H7 (cell line): ENCODE results near the gene SPRED1. TPM values are rescaled to one million over a fixed set of nuclear protein-coding genes. Genes with fewer than 3 reads are reported as not detected.
"Not testable (repeated sequence)": the region's sequence is repeated elsewhere in the genome, so short reads cannot be mapped to it uniquely, and the experiment has no call there.

ENCODE experiments used
- DNase-seq: peaks from one replicate; pipeline ENCODE4 v3.0.0; 2012
- H3K27me3 ChIP-seq: 2 replicates; pipeline ENCODE4 v1.6.0; 2011; ENCODE audit warnings: mild to moderate bottlenecking, low read length; ENCODE audit not compliant: control insufficient read depth, insufficient read depth
- H3K36me3 ChIP-seq: replicated peaks from 2 replicates; pipeline ENCODE4 v1.5.1; 2011; ENCODE audit warnings: low read length; ENCODE audit not compliant: control insufficient read depth, insufficient read depth
- H3K4me3 ChIP-seq: 2 replicates; pipeline ENCODE4 v1.5.1; 2011; ENCODE audit warnings: low read depth, mild to moderate bottlenecking, control low read depth, low read length, moderate library complexity; ENCODE audit not compliant: insufficient read depth
- total RNA-seq: library from RNA; depleted of rRNA; stranded (reverse); fragments of >200 nt; shearing (Covaris generic); gene quantifications from 2 replicates; pipeline ENCODE4 v1.2.3, GENCODE V29; 2014

Gene SPRED1
- total RNA-seq, 1 experiment from 2014 or later, result 27.5 TPM

DNA sequence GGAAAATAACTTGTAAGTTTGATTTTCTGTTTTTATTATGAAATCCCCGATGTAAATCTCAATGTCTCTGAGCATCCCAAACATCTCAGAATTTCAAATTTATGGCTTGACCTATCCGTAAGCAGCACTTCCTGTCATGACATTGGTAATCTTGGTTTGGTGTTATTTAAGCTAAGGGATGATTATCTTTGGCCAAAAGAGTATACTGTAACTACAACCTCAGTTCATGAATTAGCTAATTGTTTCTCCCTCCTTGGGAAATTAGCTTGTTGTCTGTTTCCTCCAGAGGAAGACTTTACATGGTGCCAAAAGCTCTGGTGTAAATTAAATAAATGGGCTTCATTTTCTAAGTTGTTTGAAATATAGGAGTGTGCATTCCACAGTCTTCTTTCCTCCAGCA lies 28.1 kb upstream of the SPRED1 start:
- H3K36me3 ChIP-seq, result no peaks in the 10 kb centered on the region
- H3K27me3 ChIP-seq, result no peaks in the 10 kb centered on the region
- DNase-seq, result no peak
- H3K4me3 ChIP-seq, result no peak overlapping the region

DNA sequence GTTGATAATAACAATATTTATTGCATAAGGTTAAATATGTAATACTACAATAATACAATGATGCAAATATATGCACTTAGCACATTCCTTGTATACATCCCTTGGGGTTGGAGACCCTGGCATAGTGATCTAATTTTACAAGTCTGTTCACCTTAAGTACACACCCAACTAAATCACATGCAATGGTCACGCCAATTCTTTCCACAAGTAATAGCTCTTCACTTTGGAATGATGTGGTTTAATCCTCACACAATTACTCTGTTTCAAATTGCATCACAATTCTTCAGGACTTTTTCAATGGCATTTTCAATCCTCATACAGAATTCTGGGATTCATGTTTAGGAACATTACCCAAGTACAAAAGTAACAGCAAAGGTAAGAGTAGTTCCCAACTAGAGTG lies 27.3 kb upstream of the SPRED1 start:
- H3K36me3 ChIP-seq, result no peaks in the 10 kb centered on the region
- no peak overlapping the region for H3K4me3 ChIP-seq
- H3K27me3 ChIP-seq, result no peaks in the 10 kb centered on the region
- no peak for DNase-seq

DNA sequence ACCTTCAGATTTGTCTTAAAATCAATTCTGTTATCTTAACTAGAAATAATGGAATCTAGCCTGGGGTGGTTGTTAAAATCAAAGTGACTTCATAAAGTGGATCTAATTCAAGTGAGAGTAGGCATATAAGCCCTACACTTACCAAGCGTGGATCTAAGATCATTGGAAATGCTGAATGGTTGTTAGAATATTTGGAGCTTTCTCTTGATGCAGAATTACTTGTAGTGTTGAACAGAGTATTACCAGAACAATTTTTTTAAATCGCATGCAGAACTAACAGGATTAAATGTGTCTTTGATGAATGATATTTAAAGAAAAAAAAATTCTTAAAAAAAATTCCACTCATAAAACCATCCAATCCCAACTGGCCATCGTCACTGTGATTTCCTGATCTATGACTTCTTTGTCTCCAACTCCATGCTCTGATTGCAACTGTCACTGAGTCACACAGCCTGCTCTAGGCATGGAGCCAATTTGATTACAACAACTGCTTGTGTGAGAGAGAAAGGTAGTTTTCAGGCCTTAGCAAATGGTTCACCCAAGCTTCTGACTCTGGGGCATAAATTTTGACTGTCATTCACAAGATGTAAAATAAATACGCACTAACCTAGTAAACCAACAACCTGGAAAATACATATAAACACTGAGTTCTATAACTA lies 25.9 kb upstream of the SPRED1 start:
- DNase-seq, result no peak
- Histone ChIP-seq H3K36me3 (no peaks in the 10 kb centered on the region), H3K27me3 (no peaks in the 10 kb centered on the region), H3K4me3 (no peak overlapping the region)

DNA sequence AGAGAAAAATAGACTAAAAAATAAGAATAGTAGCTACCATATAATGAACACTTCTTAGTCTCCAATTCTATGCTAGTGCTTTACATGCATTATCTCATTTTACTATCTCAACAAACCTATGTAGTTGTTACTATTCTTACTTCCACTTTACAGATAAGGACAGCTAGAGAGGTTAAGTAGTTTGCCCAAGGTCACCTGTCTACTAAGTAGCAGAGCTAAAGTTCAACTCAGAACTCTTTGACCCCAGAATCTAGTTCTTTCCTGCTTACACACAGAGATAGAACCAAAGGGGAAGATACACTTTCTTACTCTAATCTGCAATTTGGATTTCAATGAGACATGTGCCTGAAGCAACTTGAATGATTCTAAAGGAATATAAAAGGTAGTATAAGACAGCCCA lies 24.7 kb upstream of the SPRED1 start:
- DNase-seq, result no peak
- no peaks in the 10 kb centered on the region for H3K27me3 ChIP-seq
- no peak overlapping the region for H3K4me3 ChIP-seq
- no peaks in the 10 kb centered on the region for H3K36me3 ChIP-seq

DNA sequence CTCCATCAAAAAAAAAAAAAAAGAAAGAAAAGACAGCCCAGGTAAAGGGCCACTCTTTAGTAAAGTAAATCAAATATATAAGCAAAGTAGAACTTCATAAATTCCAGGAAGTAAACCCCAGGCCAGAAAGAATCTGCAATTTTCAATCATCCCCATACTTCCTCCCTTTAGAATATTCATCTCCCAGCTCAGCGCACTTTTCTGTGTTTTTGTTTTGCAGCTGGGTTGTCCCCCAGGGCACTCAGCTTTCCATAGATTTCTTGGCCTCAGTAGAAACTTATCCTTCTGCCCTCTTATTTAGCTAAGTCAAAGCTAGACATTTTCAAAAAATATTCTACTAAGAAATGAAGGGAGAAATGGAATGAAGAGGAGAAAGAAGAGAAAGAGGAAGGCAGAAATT lies 24.0 kb upstream of the SPRED1 start:
- Histone ChIP-seq H3K36me3 (no peaks in the 10 kb centered on the region), H3K4me3 (no peak overlapping the region), H3K27me3 (no peaks in the 10 kb centered on the region)
- DNase-seq, result no peak

DNA sequence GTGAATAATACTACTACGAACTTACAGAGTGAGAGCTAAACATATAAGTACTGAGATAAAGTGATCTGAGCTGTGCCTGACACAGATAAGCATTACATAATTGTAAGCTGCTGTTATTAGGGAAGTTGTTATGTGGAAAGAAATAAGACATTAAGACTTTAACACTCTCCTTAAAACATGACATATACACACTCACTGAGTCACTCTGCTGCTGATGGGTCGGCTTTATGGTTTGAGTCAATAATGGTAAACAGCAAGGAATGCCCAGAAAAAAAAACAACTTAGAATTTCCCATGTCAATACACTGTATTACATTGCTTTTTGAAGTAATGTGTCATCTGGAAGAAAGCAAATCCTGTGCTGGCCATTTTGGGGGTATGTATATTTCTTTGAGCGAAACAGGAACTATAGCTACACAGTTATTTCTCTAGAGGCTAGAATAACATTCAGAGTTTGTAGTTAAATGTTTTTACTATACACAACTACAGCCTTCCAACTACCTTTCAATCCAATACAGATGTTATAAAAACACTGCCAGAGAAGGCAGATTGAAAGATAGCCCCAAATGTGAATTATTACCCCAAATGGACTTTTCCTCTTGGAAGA lies 22.8 kb upstream of the SPRED1 start:
- no peaks in the 10 kb centered on the region for H3K27me3 ChIP-seq
- H3K4me3 ChIP-seq, result no peak overlapping the region
- no peaks in the 10 kb centered on the region for H3K36me3 ChIP-seq
- DNase-seq, result no peak

DNA sequence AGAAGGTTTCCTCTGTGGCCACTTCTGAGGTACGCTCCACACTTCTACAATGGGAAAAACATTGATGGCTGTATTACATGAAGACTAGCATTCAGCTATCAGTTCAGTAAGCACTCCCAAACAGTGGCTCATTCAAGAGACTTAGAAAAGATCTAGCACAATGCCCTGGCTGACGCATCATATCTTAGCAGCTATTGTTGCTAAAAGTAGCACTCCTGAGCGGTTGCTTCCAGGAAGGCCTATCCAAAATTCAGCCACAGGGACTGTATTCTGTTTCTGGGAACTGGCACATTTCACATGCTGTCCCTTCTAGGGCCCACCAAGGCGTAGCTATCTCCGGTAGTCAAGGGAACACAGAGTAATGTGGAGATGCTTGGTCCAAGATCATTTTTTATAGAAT lies 21.2 kb upstream of the SPRED1 start:
- Histone ChIP-seq H3K27me3 (no peaks in the 10 kb centered on the region), H3K36me3 (no peaks in the 10 kb centered on the region), H3K4me3 (no peak overlapping the region)
- no peak for DNase-seq

- not testable (repeated sequence) for H3K36me3 ChIP-seq, DNase-seq, H3K27me3 ChIP-seq, H3K4me3 ChIP-seq
These were observed 15.6 kb upstream of the SPRED1 start for GRCh38 chr15:38237021-38237420.

- H3K4me3 ChIP-seq, result no peak overlapping the region
These were observed 14.3 kb upstream of the SPRED1 start for GRCh38 chr15:38238311-38238710.

GRCh38 chr15:38242055-38242454 lies 10.6 kb upstream of the SPRED1 start:
- H3K4me3 ChIP-seq, result no peak overlapping the region
- DNase-seq, result no peak
- H3K36me3 ChIP-seq, result no peaks in the 10 kb centered on the region
- H3K27me3 ChIP-seq, result no peaks in the 10 kb centered on the region

More at GRCh38 chr15:38238311-38238710, 14.3 kb upstream of the SPRED1 start:
- no peaks in the 10 kb centered on the region for H3K36me3 ChIP-seq
- no peaks in the 10 kb centered on the region for H3K27me3 ChIP-seq
- DNase-seq, result no peak

DNA sequence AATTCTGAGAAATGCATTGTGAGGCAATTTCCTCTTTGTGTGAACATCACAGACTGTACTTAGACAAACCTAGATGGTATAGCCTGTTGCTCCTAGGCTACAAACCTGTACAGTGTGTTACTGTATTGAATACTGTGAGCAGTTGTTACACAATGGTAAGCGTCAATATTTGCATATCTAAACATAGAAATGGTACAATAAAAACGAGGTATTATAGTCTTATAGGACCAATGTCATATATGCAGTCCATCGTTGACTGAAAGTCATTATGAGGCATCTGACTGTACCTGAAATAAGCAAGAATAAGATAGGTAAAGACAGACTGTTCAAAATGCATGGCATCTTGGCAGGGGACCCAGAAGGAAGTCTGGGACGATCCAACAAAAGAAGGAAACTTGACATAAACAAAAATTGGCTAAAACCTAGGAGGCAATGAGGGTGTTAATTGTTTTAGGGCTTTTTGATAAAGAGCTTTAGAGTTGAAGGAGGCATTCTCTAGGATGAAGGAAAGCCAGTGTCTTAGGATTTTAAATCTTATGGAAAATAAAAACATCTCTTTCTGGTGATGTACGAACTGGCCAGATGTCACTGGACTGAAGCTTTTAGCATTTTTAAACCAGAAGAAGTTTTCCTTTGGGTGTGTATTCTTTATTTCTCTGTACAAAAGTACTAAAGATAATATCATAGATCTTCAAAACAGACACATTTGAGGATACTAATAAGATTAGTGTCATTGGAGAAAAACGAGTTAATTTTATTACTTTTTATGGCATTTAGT lies 9.2 kb upstream of the SPRED1 start:
- Histone ChIP-seq H3K27me3 (no peaks in the 10 kb centered on the region), H3K4me3 (no peak overlapping the region), H3K36me3 (no peaks in the 10 kb centered on the region)
- DNase-seq, result no peak

DNA sequence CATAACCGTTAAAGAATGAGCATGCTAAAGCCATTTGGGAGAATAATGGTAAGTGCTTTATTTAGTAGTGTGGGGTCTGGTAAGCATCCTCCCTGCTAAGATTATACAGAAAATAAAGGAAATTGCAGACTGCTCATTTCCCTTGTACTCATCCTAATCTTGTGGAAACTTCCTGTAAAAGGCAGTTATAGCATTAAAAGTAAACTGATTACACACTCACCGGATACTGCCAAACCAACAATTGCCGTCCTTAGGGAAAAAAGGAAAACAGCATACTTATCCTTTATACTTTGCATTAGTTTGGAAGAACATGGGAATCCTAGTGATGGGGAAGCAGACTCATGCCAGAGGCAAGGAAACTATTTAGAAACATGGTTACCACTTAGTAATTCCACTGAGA lies 5.3 kb upstream of the SPRED1 start:
- Histone ChIP-seq H3K4me3 (no peak overlapping the region), H3K27me3 (no peaks in the 10 kb centered on the region), H3K36me3 (no peaks in the 10 kb centered on the region)
- no peak for DNase-seq

DNA sequence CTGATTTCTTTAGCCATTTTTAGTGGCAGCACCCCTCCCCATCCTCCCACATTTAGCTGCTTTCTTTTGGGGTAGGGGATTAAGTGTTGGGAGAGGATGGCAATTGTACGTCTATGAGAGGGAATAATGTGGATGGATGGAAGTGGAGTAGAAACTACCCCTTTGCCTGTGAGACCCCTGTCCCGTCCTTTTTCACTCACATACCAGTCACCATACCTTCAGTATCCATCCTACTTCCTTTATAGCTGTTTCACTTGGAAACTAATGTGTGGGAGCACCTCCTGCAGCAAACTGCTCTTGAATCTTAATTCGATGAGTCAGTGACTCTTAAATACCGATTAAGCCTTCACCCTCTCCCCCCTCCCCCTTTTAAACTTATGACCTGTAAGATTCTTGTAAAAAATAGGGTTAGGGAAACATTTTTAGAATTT lies 730 bp downstream of the SPRED1 start:
- no peak for DNase-seq
- Histone ChIP-seq H3K36me3 (no peaks in the 10 kb centered on the region), H3K4me3 (peak overlapping the region; percentile 76)

DNA sequence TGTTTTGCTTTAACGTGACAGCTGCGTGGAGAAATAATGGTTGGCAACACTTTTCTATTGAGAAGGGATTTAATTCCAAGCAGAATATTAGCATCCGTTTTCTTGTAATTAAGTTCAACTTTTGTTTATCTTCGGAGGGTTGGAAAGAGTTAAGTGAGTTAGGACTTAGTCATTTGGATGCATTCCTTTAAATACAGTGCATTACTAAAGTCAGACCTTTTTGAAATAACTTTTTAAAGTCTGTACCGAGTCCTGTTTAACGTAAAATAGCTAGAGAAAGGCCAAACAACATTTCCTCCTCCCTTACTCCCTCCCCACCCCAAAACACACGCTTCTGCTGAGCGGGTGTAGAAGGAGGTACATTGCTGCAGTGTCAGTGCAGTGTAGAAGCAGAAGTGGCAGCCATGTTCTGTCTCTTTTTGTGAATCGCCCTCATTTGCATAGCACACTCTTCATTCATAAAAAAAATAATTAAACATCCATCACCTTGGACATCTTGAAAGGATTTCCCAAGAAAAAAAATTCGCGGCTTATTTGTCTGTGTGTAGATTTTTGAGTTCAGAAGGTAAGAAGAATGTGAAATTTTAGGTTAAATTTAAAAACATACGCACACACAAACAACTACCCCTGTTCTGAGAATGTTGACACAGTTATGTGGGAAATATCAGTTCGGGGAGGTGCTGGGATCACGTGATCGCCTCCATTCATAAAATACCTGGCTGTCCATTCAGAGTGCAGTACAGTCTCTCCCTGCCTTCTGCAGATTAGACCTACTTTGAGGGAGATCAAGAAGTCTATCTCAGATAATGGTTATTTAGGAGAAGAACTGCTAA lies 1.6 kb downstream of the SPRED1 start:
- peak; percentile 10 for DNase-seq
- H3K36me3 ChIP-seq, result no peaks in the 10 kb centered on the region
- peak overlapping the region; percentile 76 for H3K4me3 ChIP-seq
- H3K27me3 ChIP-seq, result no peaks in the 10 kb centered on the region

More for the DNA sequence above, 730 bp downstream of the SPRED1 start:
- no peaks in the 10 kb centered on the region for H3K27me3 ChIP-seq
